ENCODE data around the gene HEBP1.

DNA sequence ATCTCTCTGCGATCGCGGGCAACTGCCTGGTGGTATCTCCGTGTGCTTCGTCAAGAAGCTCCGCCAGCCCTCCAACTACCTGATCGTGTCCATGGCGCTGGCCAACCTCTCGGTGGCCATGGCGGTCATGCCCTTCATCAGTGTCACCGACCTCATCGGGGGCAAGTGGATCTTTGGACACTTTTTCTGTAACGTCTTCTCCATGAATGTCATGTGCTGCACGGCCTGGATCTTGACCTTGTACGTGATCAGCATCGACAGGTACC lies 1.6 kb upstream of the HEBP1 start:
- TF ChIP-seq, protein P1, sequence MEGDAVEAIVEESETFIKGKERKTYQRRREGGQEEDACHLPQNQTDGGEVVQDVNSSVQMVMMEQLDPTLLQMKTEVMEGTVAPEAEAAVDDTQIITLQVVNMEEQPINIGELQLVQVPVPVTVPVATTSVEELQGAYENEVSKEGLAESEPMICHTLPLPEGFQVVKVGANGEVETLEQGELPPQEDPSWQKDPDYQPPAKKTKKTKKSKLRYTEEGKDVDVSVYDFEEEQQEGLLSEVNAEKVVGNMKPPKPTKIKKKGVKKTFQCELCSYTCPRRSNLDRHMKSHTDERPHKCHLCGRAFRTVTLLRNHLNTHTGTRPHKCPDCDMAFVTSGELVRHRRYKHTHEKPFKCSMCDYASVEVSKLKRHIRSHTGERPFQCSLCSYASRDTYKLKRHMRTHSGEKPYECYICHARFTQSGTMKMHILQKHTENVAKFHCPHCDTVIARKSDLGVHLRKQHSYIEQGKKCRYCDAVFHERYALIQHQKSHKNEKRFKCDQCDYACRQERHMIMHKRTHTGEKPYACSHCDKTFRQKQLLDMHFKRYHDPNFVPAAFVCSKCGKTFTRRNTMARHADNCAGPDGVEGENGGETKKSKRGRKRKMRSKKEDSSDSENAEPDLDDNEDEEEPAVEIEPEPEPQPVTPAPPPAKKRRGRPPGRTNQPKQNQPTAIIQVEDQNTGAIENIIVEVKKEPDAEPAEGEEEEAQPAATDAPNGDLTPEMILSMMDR (IDR thresholded peaks at IDR 0.05; ENCODE audit: insufficient read depth, low read depth, low read length) = no peak
- TF ChIP-seq EZH2 (IDR thresholded peaks at IDR 0.05; ENCODE audit: insufficient read depth, low read length) = no peak

Measured in astrocyte (in vitro differentiated cells and primary cell).